Stomach (tissue), 4 donors: Measurements from ENCODE around the gene TAF4.

Experiments
- CTCF ChIP-seq, 7 experiments: fragments of 450-650 bp in 4 of 7; fragments of 200-600 bp in 3 of 7; sonication (generic) in 3 of 7; IDR thresholded peaks; one replicate each; pipeline ENCODE4 v1.5.1; 2016 to 2019; ENCODE audit warnings: antibody characterized with exemption in 7 of 7, control low read depth in 2 of 7, mild to moderate bottlenecking in 1 of 7
- EP300 ChIP-seq: sonication (generic); formaldehyde crosslinking; IDR thresholded peaks from one replicate; pipeline ENCODE4 v1.6.1; 2017; ENCODE audit warnings: antibody characterized with exemption
- POLR2A ChIP-seq, 4 donors: fragments of 450-650 bp; IDR thresholded peaks; one replicate each; pipeline ENCODE4 v1.6.1; 2016; ENCODE audit warnings: antibody characterized with exemption in 4 of 4, control low read depth in 2 of 4, mild to moderate bottlenecking in 1 of 4, moderate library complexity in 1 of 4

GRCh38 chr20:61933481-61933950 is 132.2 kb downstream of the TAF4 start:
- TF ChIP-seq EP300 (no peak), CTCF (IDR thresholded peaks at IDR 0.05) (no peak), POLR2A (IDR thresholded peaks at IDR 0.05) (no peak)
